Left ventricle myocardium inferior (tissue), 1 donor: Measurements from ENCODE around the gene CRYBG1. TPM values are rescaled to one million over a fixed set of nuclear protein-coding genes. Genes with fewer than 3 reads are reported as not detected.

Experiments
- DNase-seq: peaks from one replicate; pipeline ENCODE4 v3.0.0-alpha.2; 2020
- H3K27ac ChIP-seq: fragments of 200-600 bp; replicated peaks from 2 replicates; pipeline ENCODE4 v1.8.0; 2021
- H3K27me3 ChIP-seq: fragments of 200-600 bp; 2 replicates; pipeline ENCODE4 v1.8.0; 2021; ENCODE audit warnings: low read depth
- H3K36me3 ChIP-seq: fragments of 200-600 bp; 2 replicates; pipeline ENCODE4 v1.8.0; 2021
- H3K4me1 ChIP-seq: fragments of 200-600 bp; 2 replicates; pipeline ENCODE4 v1.8.0; 2021
- H3K4me3 ChIP-seq: fragments of 200-600 bp; 2 replicates; pipeline ENCODE4 v1.8.0; 2021; ENCODE audit warnings: mild to moderate bottlenecking, moderate library complexity
- H3K9me3 ChIP-seq: fragments of 200-600 bp; replicated peaks from 2 replicates; pipeline ENCODE4 v1.8.0; 2021
- CTCF ChIP-seq: fragments of 200-600 bp; IDR thresholded peaks from 2 replicates; pipeline ENCODE4 v1.8.0; 2021; ENCODE audit warnings: antibody characterized with exemption, mild to moderate bottlenecking, borderline replicate concordance
- intact Hi-C: fragments of 100-400 bp; cut with micrococcal nuclease; formaldehyde crosslinking; loops from one replicate; pipeline ENCODE4 v1.11.0; 2022
- total RNA-seq: library from RNA; stranded (reverse); fragmentation: NEBNext Ultra II Directional; extraction: Animal tissue kit (Norgen Biotek cat#: 25700); gene quantifications from one replicate; pipeline ENCODE4 v1.2.1, GENCODE V29; 2021
- donor health status: DM: no; HTN: yes; CAD: no; lungs with severe emphysema.

Gene CRYBG1
- total RNA-seq, 1 donor from 2014 or later: 1.3 TPM

DNA sequence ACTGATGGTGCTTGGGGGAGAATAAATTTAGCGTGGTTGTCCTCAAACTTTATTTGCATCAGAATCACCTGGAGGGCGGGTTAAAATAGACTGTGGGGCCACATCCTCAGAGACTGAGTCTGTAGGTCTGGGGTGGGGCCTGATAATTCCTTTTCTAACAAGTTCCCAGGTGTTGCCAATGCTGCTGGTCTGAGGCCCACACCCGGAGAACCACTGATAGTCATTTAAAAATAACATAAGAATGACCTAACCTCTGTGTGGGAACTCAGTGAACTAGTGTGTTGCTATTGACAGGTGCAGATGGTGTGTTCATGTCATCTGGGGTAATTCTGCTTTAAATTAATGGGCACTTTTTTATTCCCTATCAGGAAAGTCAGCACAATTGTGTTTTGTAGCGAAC lies 204.0 kb downstream of the CRYBG1 start:
- intact Hi-C loops: loop anchor here (10.0 kb wide), 1 partner anchor 230 kb away; no protein-coding TSS in a partner anchor
- Histone ChIP-seq H3K4me3 (no peak overlapping the region), H3K27me3 (no peaks in the 10 kb centered on the region), H3K27ac (no peak overlapping the region), H3K36me3 (peaks cover 23% of the 10 kb centered on the region), H3K9me3 (no peaks in the 10 kb centered on the region), H3K4me1 (peaks cover 16% of the 10 kb centered on the region)
- DNase-seq: no peak
- no peak for TF ChIP-seq CTCF

- no peaks in the 10 kb centered on the region for H3K9me3 ChIP-seq
- no peak overlapping the region for H3K27ac ChIP-seq
- no peak overlapping the region for H3K4me3 ChIP-seq
- TF ChIP-seq CTCF: no peak
- peaks cover 13% of the 10 kb centered on the region for H3K4me1 ChIP-seq
- H3K36me3 ChIP-seq: peaks cover 32% of the 10 kb centered on the region
- intact Hi-C loops: loop anchor here (5.0 to 10.0 kb wide), 2 partner anchors 121 to 234 kb away; no protein-coding TSS in a partner anchor
- H3K27me3 ChIP-seq: no peaks in the 10 kb centered on the region
- no peak for DNase-seq
Measured at GRCh38 chr6:106568530-106568929, 208.0 kb downstream of the CRYBG1 start.

DNA sequence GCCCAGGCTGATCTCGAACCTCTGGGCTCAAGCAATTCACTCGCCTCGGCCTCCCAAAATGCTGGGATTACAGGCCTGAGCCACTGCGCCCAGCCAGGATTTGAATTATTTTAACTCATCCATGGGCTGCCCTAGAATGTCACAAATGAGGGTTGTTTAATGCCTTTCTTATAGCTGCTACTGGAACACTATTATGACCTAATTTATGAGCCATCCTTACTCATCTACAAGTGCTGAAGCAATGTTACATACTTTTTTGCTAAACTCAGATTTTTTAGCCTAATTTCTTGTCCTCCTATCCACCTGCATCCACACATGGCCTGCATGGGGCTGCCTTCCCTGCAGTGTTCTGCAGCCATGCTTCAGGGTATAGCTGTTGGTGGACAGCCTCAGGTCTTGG lies 208.9 kb downstream of the CRYBG1 start:
- Histone ChIP-seq H3K27me3 (no peaks in the 10 kb centered on the region), H3K36me3 (peaks cover 32% of the 10 kb centered on the region), H3K9me3 (no peaks in the 10 kb centered on the region), H3K4me3 (no peak overlapping the region), H3K4me1 (peaks cover 4% of the 10 kb centered on the region), H3K27ac (no peak overlapping the region)
- intact Hi-C loops: loop anchor here (5.0 to 10.0 kb wide), 2 partner anchors 122 to 235 kb away; no protein-coding TSS in a partner anchor
- DNase-seq: no peak
- no peak for TF ChIP-seq CTCF

- Histone ChIP-seq H3K4me1 (no peaks in the 10 kb centered on the region), H3K9me3 (no peaks in the 10 kb centered on the region), H3K4me3 (no peak overlapping the region), H3K27ac (no peak overlapping the region), H3K27me3 (no peaks in the 10 kb centered on the region), H3K36me3 (peaks cover 43% of the 10 kb centered on the region)
- TF ChIP-seq CTCF: no peak
- intact Hi-C loops: no loop called here
- DNase-seq: no peak
Measured at GRCh38 chr6:106572436-106572835, 211.9 kb downstream of the CRYBG1 start.

DNA sequence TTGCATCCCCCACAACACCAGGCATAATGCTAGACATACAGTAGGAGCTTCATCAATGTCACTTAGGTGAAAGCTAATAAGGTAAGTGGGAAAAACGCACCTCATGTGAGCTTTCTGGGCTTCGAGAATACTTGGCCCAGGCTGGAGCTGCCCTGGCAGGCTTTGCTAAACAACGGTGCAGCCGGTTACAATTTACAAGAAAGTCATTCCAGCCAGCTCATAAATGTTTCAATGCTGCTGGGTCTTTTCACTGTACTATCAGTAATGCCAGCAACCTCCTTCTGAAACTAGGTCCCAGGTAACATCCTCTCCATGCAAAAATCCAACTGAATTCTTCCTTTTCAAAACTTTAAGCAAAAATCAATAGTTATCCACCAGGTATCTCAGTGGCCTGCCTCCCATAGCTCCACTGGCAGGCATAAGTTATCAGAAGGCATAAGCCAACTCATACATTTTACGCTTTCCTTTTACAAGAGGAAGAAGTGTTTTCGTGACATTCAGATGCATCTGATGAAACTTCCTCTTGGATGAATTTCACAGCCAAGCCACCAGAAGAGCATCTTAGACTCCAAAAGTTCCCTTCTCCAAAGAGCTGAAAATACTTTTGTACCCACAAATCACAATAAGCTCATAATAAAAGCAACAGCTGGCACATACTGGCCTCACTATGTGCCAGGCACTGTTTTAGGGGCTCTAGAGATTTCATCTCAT lies 212.5 kb downstream of the CRYBG1 start:
- H3K9me3 ChIP-seq: no peaks in the 10 kb centered on the region
- H3K27ac ChIP-seq: no peak overlapping the region
- H3K4me3 ChIP-seq: no peak overlapping the region
- intact Hi-C loops: no loop called here
- no peak for TF ChIP-seq CTCF
- H3K27me3 ChIP-seq: no peaks in the 10 kb centered on the region
- peaks cover 47% of the 10 kb centered on the region for H3K36me3 ChIP-seq
- DNase-seq: no peak
- no peaks in the 10 kb centered on the region for H3K4me1 ChIP-seq
